ENCODE results near the gene BRD3. TPM values are rescaled to one million over a fixed set of nuclear protein-coding genes. Genes with fewer than 3 reads are reported as not detected.
A peak's percentile ranks its signal among the peaks of the same experiment; 100 is the strongest.

BRD3 gene
- total RNA-seq, 1 experiment from 2014 or later = 43.3 TPM

DNA sequence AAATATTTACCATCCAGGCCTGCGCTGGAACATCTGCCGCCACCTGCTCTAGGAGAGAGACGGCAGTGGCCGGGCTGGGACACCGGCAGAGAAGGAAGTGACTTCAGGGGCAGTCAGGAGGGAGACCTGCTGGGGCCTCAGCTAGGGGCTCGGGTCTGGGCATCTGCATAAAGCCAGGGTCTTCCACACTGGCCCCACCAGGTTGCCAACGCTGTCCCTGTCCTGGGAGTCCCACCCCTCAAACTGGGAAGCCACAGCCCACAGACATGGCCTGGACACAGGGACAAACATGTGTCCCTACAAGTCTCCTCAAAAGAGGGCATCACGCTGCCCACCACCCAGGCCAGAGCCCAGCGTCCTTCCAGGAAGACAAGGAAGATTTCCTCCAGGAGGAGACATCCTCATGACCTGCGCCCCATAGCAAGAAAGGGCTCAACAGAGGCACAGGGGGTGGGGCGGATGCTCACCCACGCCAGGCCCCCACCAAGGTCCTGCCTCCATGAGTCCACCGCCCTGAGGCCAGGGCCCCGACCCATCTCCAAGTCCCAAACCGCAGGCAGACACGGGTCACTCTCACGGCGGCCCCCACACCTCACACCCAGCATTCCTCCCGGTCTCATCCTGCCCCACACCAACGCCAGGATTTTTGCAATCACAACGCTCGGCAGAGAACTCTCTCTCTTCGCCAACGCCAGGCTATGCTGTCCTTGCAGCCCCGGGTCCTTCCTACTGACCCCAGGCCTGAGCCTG, 84.7 kb downstream of the BRD3 start:
- no peaks in the 10 kb centered on the region for H3K9me3 ChIP-seq (replicated peaks)
- no peaks in the 10 kb centered on the region for H3K27me3 ChIP-seq
- no peaks in the 10 kb centered on the region for H3K36me3 ChIP-seq
- DNase-seq = no peak
- H3K4me3 ChIP-seq = no peak overlapping the region
- H3K27ac ChIP-seq = no peak overlapping the region
- H3K4me1 ChIP-seq = peaks cover 43% of the 10 kb centered on the region

DNA sequence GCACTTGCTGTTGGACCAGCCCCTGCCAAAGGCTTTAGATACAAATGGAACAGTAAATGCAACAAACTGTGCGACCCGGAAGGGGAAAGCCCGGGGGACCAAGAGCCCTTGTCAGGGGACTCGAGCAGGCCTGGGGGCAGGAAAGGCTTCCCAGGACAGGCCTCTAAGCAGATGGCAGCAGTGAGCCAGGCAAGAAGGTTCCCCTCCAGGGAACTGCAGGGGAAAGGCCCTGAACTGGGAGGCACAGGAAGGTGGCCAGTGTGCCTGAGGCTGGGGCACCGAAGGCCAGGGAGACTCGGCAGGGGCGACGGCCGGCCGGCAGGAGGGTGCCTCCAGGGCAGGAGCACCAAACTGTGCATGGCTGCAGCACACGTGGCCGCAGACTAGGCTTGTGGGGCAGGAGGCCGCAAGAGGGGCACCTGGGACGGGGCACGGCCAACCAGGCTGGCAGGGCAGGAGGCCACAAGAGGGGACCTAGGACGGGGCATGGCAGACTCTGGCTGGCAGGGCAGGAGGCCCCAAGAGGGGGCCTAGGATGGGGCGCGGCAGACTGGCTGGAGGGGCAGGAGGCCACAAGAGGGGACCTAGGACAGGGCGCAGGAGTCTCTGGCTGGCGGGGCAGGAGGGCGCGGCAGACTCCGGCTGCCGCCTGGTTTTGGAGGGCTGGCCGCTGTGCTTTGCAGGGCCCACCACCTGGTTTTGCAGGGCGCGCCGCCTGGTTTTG, 85.7 kb downstream of the BRD3 start:
- no peaks in the 10 kb centered on the region for H3K36me3 ChIP-seq
- H3K4me1 ChIP-seq = peaks cover 52% of the 10 kb centered on the region
- DNase-seq = peak in 1 of 2 experiments; percentile 27

DNA sequence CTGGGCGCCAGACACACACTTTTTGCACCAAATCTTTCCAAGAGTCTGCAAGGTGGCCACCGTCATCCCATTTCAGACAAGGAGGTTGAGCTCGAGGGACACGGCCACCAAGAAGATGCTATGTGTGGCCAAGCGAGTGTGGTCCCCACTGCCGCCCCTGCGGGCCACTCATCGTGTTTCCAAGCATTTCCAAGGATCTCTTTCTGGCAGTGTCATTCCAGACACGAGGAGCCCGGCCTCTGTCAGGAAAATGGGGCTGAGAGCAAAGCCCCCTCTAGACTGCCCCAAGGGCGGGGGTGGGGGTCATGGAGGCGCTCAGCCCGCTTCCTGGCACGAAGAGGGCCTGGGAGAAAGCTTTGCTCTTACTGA, 86.3 kb downstream of the BRD3 start:
- peak overlapping the region; percentile 68 for H3K27ac ChIP-seq
- H3K4me1 ChIP-seq = peaks cover 52% of the 10 kb centered on the region
- H3K9me3 ChIP-seq (replicated peaks) = no peaks in the 10 kb centered on the region
- H3K36me3 ChIP-seq = no peaks in the 10 kb centered on the region
- DNase-seq = no peak
- H3K4me3 ChIP-seq = no peak overlapping the region
- H3K27me3 ChIP-seq = no peaks in the 10 kb centered on the region

More for the DNA sequence above, 85.7 kb downstream of the BRD3 start:
- Histone ChIP-seq H3K4me3 (no peak overlapping the region), H3K27ac (no peak overlapping the region), H3K27me3 (no peaks in the 10 kb centered on the region), H3K9me3 (replicated peaks) (no peaks in the 10 kb centered on the region)

DNA sequence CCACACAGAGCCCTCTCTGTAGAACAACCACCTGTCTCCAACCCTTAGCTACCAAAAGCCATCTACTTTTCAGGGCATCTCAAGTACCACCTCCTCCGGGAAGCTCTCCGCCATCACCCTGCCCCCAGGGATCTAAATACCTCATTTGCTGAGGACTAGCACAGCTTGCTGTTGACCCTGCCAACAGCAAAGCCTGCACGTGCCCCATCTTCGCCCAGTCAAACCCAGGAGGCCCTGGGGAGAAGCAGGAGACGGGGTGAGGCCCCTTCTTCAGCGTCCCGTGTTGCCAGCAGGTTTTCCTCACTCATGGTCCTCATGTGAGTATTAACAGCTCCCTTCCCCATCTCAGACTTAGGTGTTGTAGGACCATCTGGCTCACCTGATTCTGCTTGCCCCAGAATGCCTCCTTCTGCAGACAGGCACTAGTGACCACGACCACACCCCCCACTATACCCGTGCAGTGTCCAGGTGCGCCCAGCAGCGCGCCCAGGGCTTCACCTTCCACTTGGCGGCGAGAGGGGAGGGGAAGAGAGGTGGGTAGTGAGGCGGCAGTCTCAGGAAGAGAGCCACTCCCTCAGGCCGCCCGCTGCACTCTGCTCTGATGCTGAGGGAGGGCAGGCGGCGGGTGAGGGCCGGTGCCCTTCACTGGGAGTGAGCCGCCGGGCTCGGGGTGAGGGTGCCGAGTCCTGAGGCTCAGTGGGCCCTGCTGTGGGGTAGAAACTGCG, 86.8 kb downstream of the BRD3 start:
- Histone ChIP-seq H3K9me3 (replicated peaks) (no peaks in the 10 kb centered on the region), H3K27me3 (no peaks in the 10 kb centered on the region), H3K27ac (peak overlapping the region; percentile 68), H3K4me3 (no peak overlapping the region), H3K36me3 (no peaks in the 10 kb centered on the region), H3K4me1 (peaks cover 52% of the 10 kb centered on the region)
- DNase-seq = no peak

Other genes with a start within 250 kb of the BRD3 start
- 24.0 and 28.0 TPM in 2 replicates for gene VAV2, start 75.7 kb downstream of the BRD3 start, total RNA-seq (2014; rRNA removed; shearing (Covaris generic))
- gene BRD3OS, start 42.5 kb downstream of the BRD3 start, total RNA-seq (2014; rRNA removed; shearing (Covaris generic)) = 20.1 and 20.2 TPM in 2 replicates
- gene WDR5, start 68.1 kb upstream of the BRD3 start, total RNA-seq (2014; rRNA removed; shearing (Covaris generic)) = 76.4 and 84.9 TPM in 2 replicates
- gene RNU6ATAC, start 96.5 kb upstream of the BRD3 start, total RNA-seq (2014; rRNA removed; shearing (Covaris generic)) = not detected in 2 replicates